ENCODE results near the gene GUCY1A2.

Gene GUCY1A2

GRCh38 chr11:106958517-106959248, 59.6 kb downstream of the GUCY1A2 start:
- no peak for DNase-seq (ENCODE audit: extremely low read depth, low read depth)
- H3K4me3 ChIP-seq (replicated peaks; ENCODE audit: low read depth, low read length) = no peak overlapping the region
- TF ChIP-seq CTCF (IDR thresholded peaks at IDR 0.05; ENCODE audit: low read depth, low read length, missing control alignments) = no peak

DNA sequence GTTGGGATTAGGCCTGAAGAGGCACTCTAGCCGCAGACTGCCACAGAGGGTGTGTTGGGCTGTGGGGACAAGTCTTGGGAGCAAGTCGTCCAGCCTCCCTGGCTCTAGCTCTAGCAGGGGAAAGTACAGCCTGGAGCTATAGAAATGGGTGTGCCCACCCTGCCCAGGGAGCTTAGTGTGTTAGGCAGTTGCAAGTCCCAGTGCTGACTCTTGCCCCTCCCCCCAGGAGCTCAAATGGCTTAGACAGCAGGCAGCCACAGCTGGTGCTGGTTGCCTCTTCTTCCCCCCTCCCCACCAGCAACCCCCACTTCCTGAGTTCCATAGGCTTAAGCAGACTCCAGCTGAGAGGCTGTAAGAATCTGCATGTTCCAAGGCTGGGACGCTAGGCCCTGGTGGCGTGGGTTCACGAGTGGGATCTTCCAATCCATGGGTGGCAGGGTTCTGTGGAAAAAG, 61.2 kb downstream of the GUCY1A2 start:
- no peak overlapping the region for H3K4me3 ChIP-seq (replicated peaks; ENCODE audit: low read depth, low read length)
- no peak for DNase-seq (ENCODE audit: extremely low read depth, low read depth)
- no peak for TF ChIP-seq CTCF (IDR thresholded peaks at IDR 0.05; ENCODE audit: low read depth, low read length, missing control alignments)

DNA sequence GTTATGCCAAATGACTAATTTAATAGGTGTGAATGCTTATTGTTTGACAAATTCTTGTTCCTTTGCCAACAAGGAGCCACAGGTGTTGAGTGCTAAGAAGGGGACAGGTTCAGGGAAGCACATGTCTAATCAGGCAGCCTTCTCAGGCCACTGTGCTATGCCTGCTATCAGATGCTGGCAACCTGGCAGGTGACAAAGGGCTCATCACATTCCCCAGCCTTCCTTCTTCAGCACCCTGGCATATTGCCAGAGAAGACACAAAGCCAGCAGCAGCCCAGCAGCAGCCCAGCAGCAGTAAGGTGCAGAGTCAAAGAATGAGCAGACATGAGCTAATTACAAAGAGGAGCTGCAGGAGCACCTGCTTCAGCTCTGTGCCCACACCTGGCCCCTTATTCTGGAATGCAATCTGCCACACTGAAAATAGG, 68.2 kb downstream of the GUCY1A2 start:
- DNase-seq (ENCODE audit: extremely low read depth, low read depth) = no peak
- H3K4me3 ChIP-seq (replicated peaks; ENCODE audit: low read depth, low read length) = no peak overlapping the region
- no peak for TF ChIP-seq CTCF (IDR thresholded peaks at IDR 0.05; ENCODE audit: low read depth, low read length, missing control alignments)

DNA sequence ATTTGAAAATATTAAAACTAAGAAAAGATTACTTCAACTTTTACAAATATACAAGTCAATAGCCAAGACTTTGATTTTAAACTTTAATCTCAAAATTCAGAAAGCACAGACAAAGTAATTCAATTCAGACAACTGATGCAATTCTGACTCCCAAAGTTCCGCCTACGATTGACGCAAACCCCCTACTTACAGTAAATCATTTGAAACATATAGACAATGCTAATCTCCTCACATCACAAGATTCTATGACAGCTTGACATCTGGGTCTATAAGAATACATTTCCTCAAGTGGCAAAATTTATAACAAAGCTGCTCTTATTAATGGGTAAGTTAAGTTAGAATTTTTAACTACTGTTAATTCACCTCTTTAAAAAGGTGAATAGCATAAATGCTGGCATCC, 75.2 kb downstream of the GUCY1A2 start:
- no peak for DNase-seq (ENCODE audit: extremely low read depth, low read depth)
- no peak overlapping the region for H3K4me3 ChIP-seq (replicated peaks; ENCODE audit: low read depth, low read length)
- no peak for TF ChIP-seq CTCF (IDR thresholded peaks at IDR 0.05; ENCODE audit: low read depth, low read length, missing control alignments)

DNA sequence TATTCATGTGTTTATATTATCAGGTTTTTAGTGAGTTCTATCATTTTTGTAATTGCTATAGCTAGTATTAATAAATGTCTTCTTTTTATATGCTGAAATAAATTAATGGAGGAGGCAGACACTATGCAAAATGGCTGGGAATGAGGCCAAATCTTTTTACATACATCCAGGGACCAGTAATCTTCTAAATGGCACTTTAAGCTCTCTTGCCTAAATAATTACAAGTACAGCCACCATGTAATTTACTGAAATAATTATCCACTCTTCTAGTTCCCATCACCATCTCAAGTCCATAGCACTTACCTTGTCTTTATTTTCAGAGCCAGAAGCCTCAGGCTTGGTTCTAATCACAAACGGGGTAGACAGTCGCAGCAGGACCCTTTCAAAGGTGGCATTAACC, 79.1 kb downstream of the GUCY1A2 start:
- no peak for DNase-seq (ENCODE audit: extremely low read depth, low read depth)
- TF ChIP-seq CTCF (IDR thresholded peaks at IDR 0.05; ENCODE audit: low read depth, low read length, missing control alignments) = no peak

DNA sequence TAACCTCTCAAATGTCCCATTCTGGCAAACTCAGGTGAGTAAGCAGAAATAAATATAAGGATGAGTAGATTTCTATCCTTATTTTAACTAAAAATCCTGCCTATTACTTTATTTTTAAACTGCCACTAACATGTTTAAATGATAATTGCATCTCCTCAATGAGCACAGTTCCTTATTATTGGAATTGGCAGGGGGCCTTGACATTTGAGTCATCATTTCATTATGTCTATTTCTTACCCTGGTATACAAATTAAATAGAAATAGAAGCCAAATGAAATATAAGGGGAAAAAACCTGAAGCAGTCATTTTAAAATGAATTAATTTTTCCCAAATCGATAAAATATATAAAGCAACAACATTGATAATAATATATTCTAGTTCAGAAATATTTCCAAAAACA, 81.2 kb downstream of the GUCY1A2 start:
- TF ChIP-seq CTCF (IDR thresholded peaks at IDR 0.05; ENCODE audit: low read depth, low read length, missing control alignments) = no peak
- no peak overlapping the region for H3K4me3 ChIP-seq (replicated peaks; ENCODE audit: low read depth, low read length)
- no peak for DNase-seq (ENCODE audit: extremely low read depth, low read depth)

More for the DNA sequence above, 79.1 kb downstream of the GUCY1A2 start:
- H3K4me3 ChIP-seq (replicated peaks; ENCODE audit: low read depth, low read length) = no peak overlapping the region

DNA sequence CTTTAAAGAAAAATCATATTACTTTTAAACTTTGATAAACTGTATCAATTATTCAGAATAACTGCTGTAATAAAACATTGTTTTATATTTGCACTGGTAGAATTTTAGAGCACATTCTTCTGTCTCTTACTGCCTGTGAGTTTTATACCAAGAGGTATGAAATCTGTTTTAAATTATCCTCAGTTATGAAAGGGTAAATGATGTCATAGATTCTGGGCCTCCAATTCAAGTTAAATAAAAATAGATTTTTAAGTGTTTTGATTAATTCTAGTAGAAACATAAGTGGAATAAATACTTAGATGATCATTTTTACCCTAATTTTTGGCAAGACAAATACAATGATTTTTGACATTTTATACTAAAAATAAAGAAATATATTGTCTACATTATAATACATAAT, 93.0 kb downstream of the GUCY1A2 start:
- no peak for DNase-seq (ENCODE audit: extremely low read depth, low read depth)

More for the DNA sequence above, 93.0 kb downstream of the GUCY1A2 start:
- TF ChIP-seq CTCF (IDR thresholded peaks at IDR 0.05; ENCODE audit: low read depth, low read length, missing control alignments) = no peak
- H3K4me3 ChIP-seq (replicated peaks; ENCODE audit: low read depth, low read length) = no peak overlapping the region
